OCI-LY1 (cell line): ENCODE results near the gene NCBP1.

ENCODE experiments used
- H2AFZ ChIP-seq: fragments of 200-600 bp; sonication (generic), shearing (Covaris generic); 2 replicates; pipeline ENCODE4 v1.6.0; 2014; ENCODE audit warnings: antibody characterized with exemption, mild to moderate bottlenecking, low read length
- H3F3A ChIP-seq: fragments of 200-600 bp; sonication (generic), shearing (Covaris generic); 2 replicates; pipeline ENCODE4 v1.6.0; 2014; ENCODE audit warnings: mild to moderate bottlenecking, antibody characterized with exemption, low read length, moderate library complexity; ENCODE audit not compliant: insufficient read depth
- H3K27ac ChIP-seq: fragments of 200-600 bp; sonication (generic); 2 replicates; pipeline ENCODE4 v1.5.1; 2014; ENCODE audit warnings: low read length, mixed run types, mild to moderate bottlenecking, low read depth; ENCODE audit not compliant: poor library complexity, severe bottlenecking
- H3K27me3 ChIP-seq: fragments of 200-600 bp; sonication (generic); 2 replicates; pipeline ENCODE4 v1.6.0; 2014; ENCODE audit warnings: antibody characterized with exemption, mild to moderate bottlenecking, low read length, moderate library complexity; ENCODE audit not compliant: insufficient read depth
- H3K36me3 ChIP-seq: fragments of 200-600 bp; sonication (generic); 2 replicates; pipeline ENCODE4 v1.6.1; 2014; ENCODE audit warnings: mild to moderate bottlenecking, antibody characterized with exemption, low read length, moderate library complexity, mixed read lengths; ENCODE audit not compliant: insufficient read depth
- H3K4me1 ChIP-seq: fragments of 200-600 bp; sonication (generic); 2 replicates; pipeline ENCODE4 v1.5.1; 2014; ENCODE audit warnings: mild to moderate bottlenecking, low read length, moderate library complexity; ENCODE audit not compliant: insufficient read depth, severe bottlenecking
- H3K4me2 ChIP-seq: fragments of 200-600 bp; sonication (generic), shearing (Covaris generic); 2 replicates; pipeline ENCODE4 v1.6.1; 2014; ENCODE audit warnings: low read length
- H3K4me3 ChIP-seq: fragments of 200-600 bp; sonication (generic); 2 replicates; pipeline ENCODE4 v1.5.1; 2014; ENCODE audit warnings: low read length, low read depth, mild to moderate bottlenecking, mixed read lengths; ENCODE audit not compliant: poor library complexity, severe bottlenecking
- H3K79me2 ChIP-seq: fragments of 200-600 bp; shearing (Covaris generic); 2 replicates; pipeline ENCODE4 v1.6.1; 2016; ENCODE audit warnings: mixed run types, low read length, mixed read lengths; ENCODE audit not compliant: insufficient read depth
- H3K9ac ChIP-seq: fragments of 200-600 bp; sonication (generic), shearing (Covaris generic); 2 replicates; pipeline ENCODE4 v1.6.1; 2014; ENCODE audit warnings: mild to moderate bottlenecking, low read length, mixed read lengths
- H3K9me2 ChIP-seq: fragments of 200-600 bp; sonication (generic), shearing (Covaris generic); 2 replicates; pipeline ENCODE4 v1.6.1; 2014; ENCODE audit warnings: low read depth, mild to moderate bottlenecking, low read length, mixed read lengths
- H3K9me3 ChIP-seq: fragments of 200-600 bp; shearing (Covaris generic); 2 replicates; pipeline ENCODE4 v1.6.1; 2014; ENCODE audit warnings: low read length, mixed read lengths
- H4K20me1 ChIP-seq: fragments of 200-600 bp; sonication (generic), shearing (Covaris generic); 2 replicates; pipeline ENCODE4 v1.6.0; 2016; ENCODE audit warnings: mild to moderate bottlenecking, low read length; ENCODE audit not compliant: insufficient read depth
- EZH2 ChIP-seq: fragments of 200-600 bp; sonication (generic), shearing (Covaris generic); IDR thresholded peaks from 2 replicates; pipeline ENCODE4 v1.8.0; 2017; ENCODE audit warnings: borderline replicate concordance, mixed run types, mild to moderate bottlenecking, antibody characterized with exemption, low read length, moderate library complexity, mixed read lengths
- TF ChIP-seq, protein P1 (sequence below): fragments of 200-600 bp; sonication (generic), shearing (Covaris generic); IDR thresholded peaks from 2 replicates; pipeline ENCODE4 v1.5.1; 2017; ENCODE audit warnings: mild to moderate bottlenecking, antibody characterized with exemption, low read length, moderate library complexity, mixed read lengths

NCBP1 gene

DNA sequence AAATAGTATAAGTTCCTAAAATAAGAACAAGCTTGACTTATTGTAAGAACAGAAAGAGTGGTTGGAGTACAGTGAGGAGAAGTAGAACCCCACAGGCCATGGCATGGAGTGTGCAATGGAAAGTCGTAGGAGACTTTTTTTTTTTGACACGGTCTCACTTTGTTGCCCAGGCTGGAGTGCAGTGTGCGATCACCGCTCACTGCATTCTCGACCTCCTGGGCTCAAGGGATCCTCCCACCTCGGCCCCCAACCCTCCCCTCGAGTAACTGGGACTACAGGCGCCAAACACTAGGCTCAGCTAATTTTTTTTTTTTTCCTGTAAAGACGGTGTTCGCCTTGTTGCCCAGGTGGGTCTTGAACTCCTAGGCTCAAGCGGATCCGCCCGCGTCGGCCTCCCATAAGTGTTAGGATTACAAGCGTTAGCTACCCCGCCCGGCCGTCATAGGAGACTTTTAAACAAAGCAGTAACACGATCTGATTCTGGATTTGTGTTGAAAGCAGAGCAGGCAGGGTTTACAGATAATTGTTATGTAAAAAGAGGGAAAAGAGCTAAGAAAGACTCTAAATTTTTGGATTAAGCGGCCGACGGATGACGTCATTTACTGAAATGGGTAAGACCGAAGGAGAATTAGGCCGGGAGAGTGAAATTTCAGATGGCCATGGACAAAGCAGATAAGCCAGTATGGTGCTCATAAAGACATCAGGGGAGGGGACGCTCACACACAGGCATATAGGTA lies 1.2 kb upstream of the NCBP1 start:
- peak overlapping the region; percentile 98 for H3K4me3 ChIP-seq
- peak overlapping the region; percentile 91 for H3K27ac ChIP-seq

DNA sequence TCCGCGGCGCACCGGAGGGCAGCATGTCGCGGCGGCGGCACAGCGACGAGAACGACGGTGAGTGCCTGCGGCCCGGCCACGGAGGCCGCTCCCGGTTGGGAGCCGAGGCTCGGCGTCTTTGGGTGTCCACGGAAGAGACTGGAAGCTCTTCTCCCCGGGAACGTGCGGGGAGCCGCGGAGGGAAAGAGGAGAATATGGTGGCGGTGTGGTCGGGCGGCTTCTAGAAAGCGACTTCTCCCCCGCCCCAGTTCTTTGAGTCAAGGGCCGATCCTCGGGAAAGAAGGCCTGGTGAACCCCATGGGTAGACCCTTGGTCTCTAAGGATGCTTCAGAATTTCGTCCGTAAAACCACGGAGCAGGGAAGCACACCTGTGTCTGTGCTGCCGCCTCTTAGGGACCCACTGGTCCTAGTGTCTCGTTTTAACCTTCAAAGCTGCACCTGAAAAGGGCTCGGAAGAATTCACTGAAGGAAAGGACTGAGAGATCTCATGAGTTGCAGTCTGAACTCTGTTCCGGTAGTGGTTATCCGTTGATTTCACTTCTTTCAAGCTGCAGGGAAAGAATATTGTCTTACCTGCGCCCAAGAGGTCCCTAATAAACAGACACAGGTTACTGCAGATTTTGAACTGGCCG lies 354 bp downstream of the NCBP1 start:
- no peak for TF ChIP-seq EZH2
- TF ChIP-seq, protein P1, sequence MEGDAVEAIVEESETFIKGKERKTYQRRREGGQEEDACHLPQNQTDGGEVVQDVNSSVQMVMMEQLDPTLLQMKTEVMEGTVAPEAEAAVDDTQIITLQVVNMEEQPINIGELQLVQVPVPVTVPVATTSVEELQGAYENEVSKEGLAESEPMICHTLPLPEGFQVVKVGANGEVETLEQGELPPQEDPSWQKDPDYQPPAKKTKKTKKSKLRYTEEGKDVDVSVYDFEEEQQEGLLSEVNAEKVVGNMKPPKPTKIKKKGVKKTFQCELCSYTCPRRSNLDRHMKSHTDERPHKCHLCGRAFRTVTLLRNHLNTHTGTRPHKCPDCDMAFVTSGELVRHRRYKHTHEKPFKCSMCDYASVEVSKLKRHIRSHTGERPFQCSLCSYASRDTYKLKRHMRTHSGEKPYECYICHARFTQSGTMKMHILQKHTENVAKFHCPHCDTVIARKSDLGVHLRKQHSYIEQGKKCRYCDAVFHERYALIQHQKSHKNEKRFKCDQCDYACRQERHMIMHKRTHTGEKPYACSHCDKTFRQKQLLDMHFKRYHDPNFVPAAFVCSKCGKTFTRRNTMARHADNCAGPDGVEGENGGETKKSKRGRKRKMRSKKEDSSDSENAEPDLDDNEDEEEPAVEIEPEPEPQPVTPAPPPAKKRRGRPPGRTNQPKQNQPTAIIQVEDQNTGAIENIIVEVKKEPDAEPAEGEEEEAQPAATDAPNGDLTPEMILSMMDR: no peak
- Histone ChIP-seq H3K36me3 (no peaks in the 10 kb centered on the region), H3F3A (no peaks in the 10 kb centered on the region), H3K9ac (peak overlapping the region; percentile 100), H3K9me3 (no peaks in the 10 kb centered on the region), H3K4me2 (peak overlapping the region; percentile 95), H4K20me1 (no peaks in the 10 kb centered on the region), H3K27ac (peak overlapping the region; percentile 91), H3K27me3 (no peaks in the 10 kb centered on the region), H3K4me3 (peak overlapping the region; percentile 98), H3K79me2 (peaks cover 78% of the 10 kb centered on the region), H2AFZ (no peak overlapping the region), H3K9me2 (no peaks in the 10 kb centered on the region), H3K4me1 (peaks cover 49% of the 10 kb centered on the region)

More for the DNA sequence above, 1.2 kb upstream of the NCBP1 start:
- Histone ChIP-seq H3K9me3 (no peaks in the 10 kb centered on the region), H4K20me1 (no peaks in the 10 kb centered on the region), H3K4me2 (peak overlapping the region; percentile 81), H3K27me3 (no peaks in the 10 kb centered on the region), H2AFZ (peak overlapping the region; percentile 39; the same call in 1 of the 2 replicates), H3K79me2 (peaks cover 69% of the 10 kb centered on the region), H3K9me2 (no peaks in the 10 kb centered on the region), H3K4me1 (peaks cover 39% of the 10 kb centered on the region), H3F3A (no peaks in the 10 kb centered on the region), H3K9ac (peak overlapping the region; percentile 100), H3K36me3 (peaks cover 2% of the 10 kb centered on the region; the same call in 1 of the 2 replicates)
- TF ChIP-seq, protein P1: no peak
- no peak for TF ChIP-seq EZH2

- Histone ChIP-seq H3K79me2 (peaks cover 85% of the 10 kb centered on the region), H3K27me3 (no peaks in the 10 kb centered on the region), H4K20me1 (no peaks in the 10 kb centered on the region), H3F3A (no peaks in the 10 kb centered on the region), H3K36me3 (peaks cover 7% of the 10 kb centered on the region; the same call in 1 of the 2 replicates), H3K9me2 (no peaks in the 10 kb centered on the region), H2AFZ (no peak overlapping the region), H3K27ac (no peak overlapping the region), H3K9me3 (no peaks in the 10 kb centered on the region), H3K4me2 (peak overlapping the region; percentile 95), H3K4me1 (peaks cover 49% of the 10 kb centered on the region), H3K4me3 (peak overlapping the region; percentile 98), H3K9ac (peak overlapping the region; percentile 100)
- TF ChIP-seq, protein P1: no peak
- TF ChIP-seq EZH2: no peak
These were observed 1.4 kb downstream of the NCBP1 start for GRCh38 chr9:97635026-97635425.
